HG03342 (cell line): ENCODE data around the gene YIPF6.
A peak's percentile ranks its signal among the peaks of the same experiment; 100 is the strongest.
"Not testable (repeated sequence)": the region's sequence is repeated elsewhere in the genome, so short reads cannot be mapped to it uniquely, and the experiment has no call there.

Experiments used
- ATAC-seq: cut with Tn5 transposase; IDR thresholded peaks from one replicate; pipeline ENCODE4 v1.9.1; 2021; ENCODE audit warnings: mild to moderate bottlenecking, moderate library complexity; ENCODE audit not compliant: unreplicated experiment

YIPF6 gene

GRCh38 chrX:68498508-68499379 is at the start of gene YIPF6:
TSS of gene YIPF6 (plus strand) at chrX:68499051. CDS start at chrX:68499067, 16 bp downstream.
- peak; percentile 97 for ATAC-seq

GRCh38 chrX:68451720-68452119 is 47.1 kb upstream of the YIPF6 start:
- ATAC-seq = no peak

- ATAC-seq = no peak
These were observed 44.2 kb upstream of the YIPF6 start for GRCh38 chrX:68454476-68455150.

- ATAC-seq = no peak
These were observed 43.7 kb upstream of the YIPF6 start for GRCh38 chrX:68455151-68455510.

- no peak for ATAC-seq
These were observed 37.8 kb upstream of the YIPF6 start for GRCh38 chrX:68461093-68461492.

GRCh38 chrX:68461576-68461975 is 37.3 kb upstream of the YIPF6 start:
- ATAC-seq = no peak

GRCh38 chrX:68462197-68462596 is 36.7 kb upstream of the YIPF6 start:
- no peak for ATAC-seq

GRCh38 chrX:68462653-68463052 is 36.2 kb upstream of the YIPF6 start:
- peak; percentile 61 for ATAC-seq

GRCh38 chrX:68463880-68464279 is 35.0 kb upstream of the YIPF6 start:
- ATAC-seq = no peak

GRCh38 chrX:68464796-68465195 is 34.1 kb upstream of the YIPF6 start:
- no peak for ATAC-seq

- ATAC-seq = no peak
These were observed 17.9 kb upstream of the YIPF6 start for GRCh38 chrX:68480969-68481368.

- ATAC-seq = not testable (repeated sequence)
These were observed 12.7 kb upstream of the YIPF6 start for GRCh38 chrX:68486198-68486597.

GRCh38 chrX:68487254-68487653 is 11.6 kb upstream of the YIPF6 start:
- ATAC-seq = no peak

GRCh38 chrX:68487924-68488323 is 10.9 kb upstream of the YIPF6 start:
- ATAC-seq = no peak

- ATAC-seq = no peak
These were observed 10.2 kb upstream of the YIPF6 start for GRCh38 chrX:68488657-68489056.

GRCh38 chrX:68490644-68491043 is 8.2 kb upstream of the YIPF6 start:
- peak; percentile 77 for ATAC-seq

GRCh38 chrX:68492583-68492982 is 6.3 kb upstream of the YIPF6 start:
- no peak for ATAC-seq

- not testable (repeated sequence) for ATAC-seq
These were observed 5.1 kb upstream of the YIPF6 start for GRCh38 chrX:68493776-68494175.

GRCh38 chrX:68498044-68498507 is 775 bp upstream of the YIPF6 start:
- ATAC-seq = no peak

GRCh38 chrX:68499543-68500504 is 973 bp downstream of the YIPF6 start:
- ATAC-seq = no peak
